Thyroid gland (tissue), 4 donors: Measurements from ENCODE around the gene DIP2A.

Experiments used
- CTCF ChIP-seq, 6 experiments: fragments of 200-600 bp in 3 of 6; fragments of 450-650 bp in 3 of 6; sonication (generic) in 3 of 6; IDR thresholded peaks; one replicate each; pipeline ENCODE4 v1.5.1; 2016 to 2019; ENCODE audit warnings: antibody characterized with exemption in 6 of 6, mild to moderate bottlenecking in 2 of 6, inconsistent platforms in 1 of 6, moderate library complexity in 1 of 6
- POLR2A ChIP-seq, 2 donors: fragments of 450-650 bp; IDR thresholded peaks; one replicate each; pipeline ENCODE4 v1.6.1; 2017; ENCODE audit warnings: antibody characterized with exemption in 2 of 2, mild to moderate bottlenecking in 2 of 2, moderate library complexity in 1 of 2

- no peak for TF ChIP-seq CTCF (IDR thresholded peaks at IDR 0.05)
- no peak for TF ChIP-seq POLR2A (IDR thresholded peaks at IDR 0.05)
Measured at GRCh38 chr21:46416551-46416950, 42.1 kb upstream of the DIP2A start.
